HuH-7 (cell line): ENCODE data around the gene BAZ2B.
"Not testable (repeated sequence)": the region's sequence is repeated elsewhere in the genome, so short reads cannot be mapped to it uniquely, and the experiment has no call there.

Source experiments
- DNase-seq: peaks from one replicate; pipeline ENCODE4 v3.0.0; 2011; ENCODE audit warnings: low spot score

BAZ2B gene

GRCh38 chr2:159616286-159616701 lies at the start of gene BAZ2B:
Gene BAZ2B, minus strand, starts transcription at chr2:159616548. Its CDS starts 137,829 bp downstream, at chr2:159478719.
- no peak for DNase-seq

GRCh38 chr2:159661286-159661685 lies 44.9 kb upstream of the BAZ2B start:
- DNase-seq: no peak

GRCh38 chr2:159658881-159659873 lies 42.8 kb upstream of the BAZ2B start:
- DNase-seq: no peak

- DNase-seq: no peak
Observed at GRCh38 chr2:159653962-159654361, 37.6 kb upstream of the BAZ2B start.

GRCh38 chr2:159651884-159652283 lies 35.5 kb upstream of the BAZ2B start:
- no peak for DNase-seq

- no peak for DNase-seq
Observed at GRCh38 chr2:159650574-159650973, 34.2 kb upstream of the BAZ2B start.

- no peak for DNase-seq
Observed at GRCh38 chr2:159648643-159649042, 32.3 kb upstream of the BAZ2B start.

GRCh38 chr2:159647667-159648066 lies 31.3 kb upstream of the BAZ2B start:
- no peak for DNase-seq

- no peak for DNase-seq
Observed at GRCh38 chr2:159640176-159640575, 23.8 kb upstream of the BAZ2B start.

GRCh38 chr2:159639712-159640111 lies 23.4 kb upstream of the BAZ2B start:
- DNase-seq: no peak

GRCh38 chr2:159639071-159639470 lies 22.7 kb upstream of the BAZ2B start:
- no peak for DNase-seq

- no peak for DNase-seq
Observed at GRCh38 chr2:159637988-159638501, 21.7 kb upstream of the BAZ2B start.

- DNase-seq: no peak
Observed at GRCh38 chr2:159637240-159637639, 20.9 kb upstream of the BAZ2B start.

- no peak for DNase-seq
Observed at GRCh38 chr2:159635006-159635789, 18.9 kb upstream of the BAZ2B start.

- no peak for DNase-seq
Observed at GRCh38 chr2:159633219-159633618, 16.9 kb upstream of the BAZ2B start.

GRCh38 chr2:159625628-159626027 lies 9.3 kb upstream of the BAZ2B start:
- DNase-seq: not testable (repeated sequence)

- DNase-seq: no peak
Observed at GRCh38 chr2:159623436-159623835, 7.1 kb upstream of the BAZ2B start.

- DNase-seq: no peak
Observed at GRCh38 chr2:159622966-159623365, 6.6 kb upstream of the BAZ2B start.

- DNase-seq: no peak
Observed at GRCh38 chr2:159620796-159621195, 4.4 kb upstream of the BAZ2B start.

GRCh38 chr2:159617646-159618045 lies 1.3 kb upstream of the BAZ2B start:
- DNase-seq: peak; percentile 45

GRCh38 chr2:159617100-159617499 lies 752 bp upstream of the BAZ2B start:
- DNase-seq: no peak
